Measurements from ENCODE around the gene FBXL7.

DNA sequence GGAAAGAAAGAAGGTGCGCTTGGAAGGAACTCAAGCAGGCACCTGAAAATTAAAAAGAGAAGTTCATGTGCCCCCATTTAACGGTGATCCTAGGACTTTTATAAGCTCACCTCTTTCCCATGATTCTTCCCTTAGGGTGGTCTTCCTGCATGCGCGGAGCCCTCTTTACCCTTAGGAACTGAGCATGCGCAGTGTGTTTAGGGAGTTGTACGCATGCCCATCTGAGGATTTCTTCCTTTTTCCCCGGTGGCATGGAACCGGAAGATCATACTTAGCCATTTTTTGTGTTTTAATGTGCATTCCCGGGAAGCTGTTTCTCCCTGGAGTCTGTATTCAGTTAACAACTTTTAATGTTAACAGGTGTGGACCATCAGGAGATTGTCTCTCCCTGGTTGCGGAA, 119.0 kb downstream of the FBXL7 start:
- no peak for TF ChIP-seq CTCF (IDR thresholded peaks at IDR 0.05)
- TF ChIP-seq POLR2A (IDR thresholded peaks at IDR 0.05): no peak
